ENCODE measurements around the gene GPHB5. TPM values are rescaled to one million over a fixed set of nuclear protein-coding genes. Genes with fewer than 3 reads are reported as not detected.

The GPHB5 gene
- total RNA-seq, 1 experiment from 2014 or later, result not detected

DNA sequence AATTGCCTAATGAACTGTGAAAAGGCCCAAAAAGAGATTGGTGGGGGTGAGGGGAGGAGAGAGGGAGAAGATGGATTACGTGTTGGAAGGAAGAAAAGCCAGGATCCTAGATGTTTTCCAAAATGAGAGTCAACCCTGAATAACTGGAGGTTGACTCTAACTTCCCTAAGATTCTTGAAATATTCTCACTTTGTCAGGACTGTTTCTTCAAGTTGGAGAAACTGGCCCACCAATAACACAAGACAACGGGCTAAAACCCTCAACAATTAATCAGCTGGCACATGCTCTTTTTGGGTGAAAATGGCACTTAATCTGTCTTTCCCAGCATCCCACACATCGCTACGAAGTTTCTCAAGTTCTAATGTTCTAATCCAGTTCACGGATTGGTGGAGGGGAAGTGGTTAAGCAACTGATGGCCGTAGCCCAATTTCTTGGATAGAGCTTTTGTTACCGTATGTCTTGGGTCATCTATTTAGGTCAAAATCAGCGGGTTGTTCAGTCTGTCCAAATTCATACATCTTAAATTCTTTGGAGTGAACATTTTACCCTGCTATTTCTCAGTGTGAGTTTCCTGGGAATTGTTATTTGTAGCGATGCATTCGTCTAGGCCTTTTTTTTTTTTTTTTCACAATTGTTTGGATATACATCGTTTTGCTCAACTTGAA is 49.0 kb downstream of the GPHB5 start:
- no peak overlapping the region for H3K27ac ChIP-seq (ENCODE audit: low read depth, low read length, poor library complexity, severe bottlenecking)
- no peaks in the 10 kb centered on the region for H3K27me3 ChIP-seq (replicated peaks; ENCODE audit: insufficient read depth, low read depth, low read length, poor library complexity)
- intact Hi-C loops (cut with micrococcal nuclease; ENCODE audit: unreplicated experiment), result loop anchor here (10.0 kb wide), 1 partner anchor 225 kb away; the partner anchor contains the start of gene KCNH5
- POLR2A ChIA-PET (ENCODE audit: low non-redundant PET), result no interaction called here
- peaks cover 8% of the 10 kb centered on the region for H3K9me3 ChIP-seq (ENCODE audit: low read depth, low read length, poor library complexity, severe bottlenecking)
- no peak overlapping the region for H3K4me3 ChIP-seq (ENCODE audit: low read depth, low read length, poor library complexity, severe bottlenecking)
- H3K36me3 ChIP-seq (ENCODE audit: insufficient read depth, low read length, poor library complexity, severe bottlenecking), result no peaks in the 10 kb centered on the region
- H3K4me1 ChIP-seq (ENCODE audit: insufficient read depth, low read length, poor library complexity, severe bottlenecking), result peaks cover 3% of the 10 kb centered on the region
- BruUV-seq (replicated peaks), result no TSS peak
- DNase-seq (ENCODE audit: low spot score), result no peak
- CTCF ChIA-PET, result no interaction called here
- TF ChIP-seq, protein P1, sequence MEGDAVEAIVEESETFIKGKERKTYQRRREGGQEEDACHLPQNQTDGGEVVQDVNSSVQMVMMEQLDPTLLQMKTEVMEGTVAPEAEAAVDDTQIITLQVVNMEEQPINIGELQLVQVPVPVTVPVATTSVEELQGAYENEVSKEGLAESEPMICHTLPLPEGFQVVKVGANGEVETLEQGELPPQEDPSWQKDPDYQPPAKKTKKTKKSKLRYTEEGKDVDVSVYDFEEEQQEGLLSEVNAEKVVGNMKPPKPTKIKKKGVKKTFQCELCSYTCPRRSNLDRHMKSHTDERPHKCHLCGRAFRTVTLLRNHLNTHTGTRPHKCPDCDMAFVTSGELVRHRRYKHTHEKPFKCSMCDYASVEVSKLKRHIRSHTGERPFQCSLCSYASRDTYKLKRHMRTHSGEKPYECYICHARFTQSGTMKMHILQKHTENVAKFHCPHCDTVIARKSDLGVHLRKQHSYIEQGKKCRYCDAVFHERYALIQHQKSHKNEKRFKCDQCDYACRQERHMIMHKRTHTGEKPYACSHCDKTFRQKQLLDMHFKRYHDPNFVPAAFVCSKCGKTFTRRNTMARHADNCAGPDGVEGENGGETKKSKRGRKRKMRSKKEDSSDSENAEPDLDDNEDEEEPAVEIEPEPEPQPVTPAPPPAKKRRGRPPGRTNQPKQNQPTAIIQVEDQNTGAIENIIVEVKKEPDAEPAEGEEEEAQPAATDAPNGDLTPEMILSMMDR (conservative IDR thresholded peaks at IDR 0.05; ENCODE audit: low read depth, low read length), result no peak
- no peak for TF ChIP-seq EZH2 (IDR thresholded peaks at IDR 0.05; ENCODE audit: borderline replicate concordance, low read depth, low read length, poor library complexity, severe bottlenecking)

DNA sequence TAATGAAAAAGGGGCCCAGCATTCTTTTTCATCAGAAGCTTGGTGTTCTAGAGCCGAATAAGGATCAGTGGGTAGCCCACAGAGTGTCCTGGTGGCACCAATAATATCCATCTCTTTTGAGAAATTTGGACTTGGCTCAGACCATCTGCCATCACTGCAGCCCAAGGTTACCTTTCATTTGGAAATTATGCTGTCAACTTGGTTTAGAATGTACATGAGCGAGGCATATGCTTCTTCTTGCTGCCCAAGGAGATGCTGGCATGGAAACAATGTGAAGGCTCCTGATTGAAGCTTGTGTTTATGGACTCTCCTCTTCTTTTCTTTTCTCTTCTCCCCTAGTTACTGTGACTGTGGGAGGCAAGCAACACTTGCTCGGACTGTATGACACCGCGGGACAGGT is 50.0 kb downstream of the GPHB5 start:
- no TSS peak for BruUV-seq (replicated peaks)
- no peaks in the 10 kb centered on the region for H3K36me3 ChIP-seq (ENCODE audit: insufficient read depth, low read length, poor library complexity, severe bottlenecking)
- H3K27me3 ChIP-seq (replicated peaks; ENCODE audit: insufficient read depth, low read depth, low read length, poor library complexity), result no peaks in the 10 kb centered on the region
- peaks cover 8% of the 10 kb centered on the region for H3K9me3 ChIP-seq (ENCODE audit: low read depth, low read length, poor library complexity, severe bottlenecking)
- no peak for TF ChIP-seq EZH2 (IDR thresholded peaks at IDR 0.05; ENCODE audit: borderline replicate concordance, low read depth, low read length, poor library complexity, severe bottlenecking)
- TF ChIP-seq, protein P1 (conservative IDR thresholded peaks at IDR 0.05; ENCODE audit: low read depth, low read length), result no peak
- DNase-seq (ENCODE audit: low spot score), result no peak
- intact Hi-C loops (cut with micrococcal nuclease; ENCODE audit: unreplicated experiment), result no loop called here
- ChIA-PET CTCF (no interaction called here), POLR2A (ENCODE audit: low non-redundant PET) (no interaction called here)
- no peaks in the 10 kb centered on the region for H3K4me1 ChIP-seq (ENCODE audit: insufficient read depth, low read length, poor library complexity, severe bottlenecking)
- H3K4me3 ChIP-seq (ENCODE audit: low read depth, low read length, poor library complexity, severe bottlenecking), result no peak overlapping the region
- no peak overlapping the region for H3K27ac ChIP-seq (ENCODE audit: low read depth, low read length, poor library complexity, severe bottlenecking)

DNA sequence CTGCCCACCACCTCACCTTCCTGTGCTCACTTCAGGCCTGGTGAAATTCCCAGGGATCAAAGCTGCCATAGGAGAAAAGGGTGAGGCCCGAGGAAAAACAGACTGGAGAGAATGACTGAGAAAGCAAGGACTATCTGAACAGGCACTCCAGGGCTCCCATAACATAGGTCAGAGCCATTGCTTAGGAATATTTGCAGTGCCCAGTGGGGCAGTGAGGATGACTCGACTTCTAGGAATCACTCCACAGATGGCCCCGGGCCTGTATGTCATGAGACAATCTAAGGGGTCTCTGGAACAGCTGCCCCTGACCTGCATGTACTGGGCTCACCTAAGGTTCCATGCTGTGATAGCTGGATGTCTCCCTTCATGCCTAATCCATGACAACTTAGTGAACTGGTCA is 51.6 kb downstream of the GPHB5 start:
- intact Hi-C loops (cut with micrococcal nuclease; ENCODE audit: unreplicated experiment), result no loop called here
- H3K36me3 ChIP-seq (ENCODE audit: insufficient read depth, low read length, poor library complexity, severe bottlenecking), result no peaks in the 10 kb centered on the region
- no peaks in the 10 kb centered on the region for H3K4me1 ChIP-seq (ENCODE audit: insufficient read depth, low read length, poor library complexity, severe bottlenecking)
- BruUV-seq (replicated peaks), result no TSS peak
- ChIA-PET CTCF (no interaction called here), POLR2A (ENCODE audit: low non-redundant PET) (no interaction called here)
- TF ChIP-seq, protein P1 (conservative IDR thresholded peaks at IDR 0.05; ENCODE audit: low read depth, low read length), result no peak
- TF ChIP-seq EZH2 (IDR thresholded peaks at IDR 0.05; ENCODE audit: borderline replicate concordance, low read depth, low read length, poor library complexity, severe bottlenecking), result no peak
- H3K27ac ChIP-seq (ENCODE audit: low read depth, low read length, poor library complexity, severe bottlenecking), result no peak overlapping the region
- no peak for DNase-seq (ENCODE audit: low spot score)
- no peak overlapping the region for H3K4me3 ChIP-seq (ENCODE audit: low read depth, low read length, poor library complexity, severe bottlenecking)
- H3K9me3 ChIP-seq (ENCODE audit: low read depth, low read length, poor library complexity, severe bottlenecking), result peaks cover 8% of the 10 kb centered on the region
- no peaks in the 10 kb centered on the region for H3K27me3 ChIP-seq (replicated peaks; ENCODE audit: insufficient read depth, low read depth, low read length, poor library complexity)
